Adipose tissue (tissue), 3 donors: Measurements from ENCODE around the gene ART1. TPM values are rescaled to one million over a fixed set of nuclear protein-coding genes. Genes with fewer than 3 reads are reported as not detected.
"Not testable (repeated sequence)": the region's sequence is repeated elsewhere in the genome, so short reads cannot be mapped to it uniquely, and the experiment has no call there.

Source experiments
- H3K27ac ChIP-seq: one replicate; pipeline ENCODE4 v1.5.1; 2013; ENCODE audit warnings: low read depth, low read length
- WGBS, 3 donors: extraction: QIAGEN DNeasy Blood & Tissue Kit; methylation state at CpG; one replicate each; pipeline ENCODE4 v1.1.7; 2013; 5-methylcytosine and 5-hydroxymethylcytosine counted together
- polyA plus RNA-seq, 3 donors: library from polyadenylated mRNA; stranded (reverse); fragments of 200-250 nt; gene quantifications; one replicate each; pipeline ENCODE4 v1.2.3, GENCODE V29; 2013
- donor health status: healthy with polysubstance abuse.
- donor health status: Bipolar disorder and iron deficiency.
- donor health status: healthy.

ART1 gene
- polyA plus RNA-seq, 3 donors = not detected

GRCh38 chr11:3626250-3626960 is 18.5 kb upstream of the ART1 start:
- WGBS, 3 donors = 50 to 81% (median 59%) methylated on average over 23 of the region's 23 CpGs

GRCh38 chr11:3627291-3627690 is 17.6 kb upstream of the ART1 start:
- 88 to 94% (median 93%) methylated on average over 1 of the region's 1 CpG for WGBS, 3 donors
- H3K27ac ChIP-seq = no peak overlapping the region

More at GRCh38 chr11:3626250-3626960, 18.5 kb upstream of the ART1 start:
- no peak overlapping the region for H3K27ac ChIP-seq

GRCh38 chr11:3631331-3631730 is 13.6 kb upstream of the ART1 start:
- H3K27ac ChIP-seq = no peak overlapping the region
- WGBS, 3 donors = 84 to 92% (median 90%) methylated on average over 4 of the region's 4 CpGs

- H3K27ac ChIP-seq = no peak overlapping the region
- 93% methylated on average over 5 of the region's 5 CpGs for WGBS, 3 donors
These were observed 12.8 kb upstream of the ART1 start for GRCh38 chr11:3632070-3632660.

- H3K27ac ChIP-seq = no peak overlapping the region
- WGBS, 3 donors = 93 to 96% (median 96%) methylated on average over 15 of the region's 15 CpGs
These were observed 9.1 kb upstream of the ART1 start for GRCh38 chr11:3635641-3636375.

- 69 to 86% (median 85%) methylated on average over 13 of the region's 13 CpGs for WGBS, 3 donors
These were observed 7.7 kb upstream of the ART1 start for GRCh38 chr11:3637201-3637600.

GRCh38 chr11:3638513-3638912 is 6.4 kb upstream of the ART1 start:
- WGBS, 3 donors = 72 to 93% (median 91%) methylated on average over 5 of the region's 5 CpGs
- H3K27ac ChIP-seq = no peak overlapping the region

More at GRCh38 chr11:3637201-3637600, 7.7 kb upstream of the ART1 start:
- no peak overlapping the region for H3K27ac ChIP-seq

- H3K27ac ChIP-seq = no peak overlapping the region
- 92 to 98% (median 94%) methylated on average over 14 of the region's 14 CpGs for WGBS, 3 donors
These were observed 5.1 kb upstream of the ART1 start for GRCh38 chr11:3639841-3640240.

- 62 to 67% (median 64%) methylated on average over 8 of the region's 8 CpGs for WGBS, 3 donors
- H3K27ac ChIP-seq = no peak overlapping the region
These were observed 3.7 kb upstream of the ART1 start for GRCh38 chr11:3641191-3641590.

- WGBS, 3 donors = 15 to 31% (median 23%) methylated on average over 12 to 21 of the region's 21 CpGs
- H3K27ac ChIP-seq = no peak within 1 kb of the TSS
These were observed 3.2 kb upstream of the ART1 start, which contains the start of gene ART5 for GRCh38 chr11:3641701-3642070. TSS of gene ART5 (minus strand) at chr11:3641992. CDS start at chr11:3641862, 130 bp downstream.

- WGBS, 3 donors = 1 to 2% (median 1%) methylated on average over 53 to 55 of the region's 55 CpGs
- no peak overlapping the region for H3K27ac ChIP-seq
These were observed 2.6 kb upstream of the ART1 start for GRCh38 chr11:3642071-3642951.

- H3K27ac ChIP-seq = not testable (repeated sequence)
- WGBS, 3 donors = 45 to 60% (median 55%) methylated on average over 11 of the region's 11 CpGs
These were observed 1.8 kb upstream of the ART1 start for GRCh38 chr11:3643102-3643546.

GRCh38 chr11:3645552-3645951 is 624 bp downstream of the ART1 start:
- no peak overlapping the region for H3K27ac ChIP-seq
- WGBS, 3 donors = 86 to 89% (median 89%) methylated on average over 7 of the region's 7 CpGs

- WGBS, 3 donors = 74 to 82% (median 76%) methylated on average over 13 of the region's 13 CpGs
- not testable (repeated sequence) for H3K27ac ChIP-seq
These were observed 3.9 kb downstream of the ART1 start for GRCh38 chr11:3648843-3649242.

- WGBS, 3 donors = 30 to 42% (median 40%) methylated on average over 9 of the region's 9 CpGs
- H3K27ac ChIP-seq = not testable (repeated sequence)
These were observed 4.4 kb downstream of the ART1 start for GRCh38 chr11:3649374-3649773.

GRCh38 chr11:3652514-3652913 is 7.6 kb downstream of the ART1 start:
- 83 to 91% (median 85%) methylated on average over 2 of the region's 3 CpGs for WGBS, 3 donors

GRCh38 chr11:3655547-3655946 is 10.6 kb downstream of the ART1 start:
- 82 to 87% (median 87%) methylated on average over 3 of the region's 3 CpGs for WGBS, 3 donors

More at GRCh38 chr11:3652514-3652913, 7.6 kb downstream of the ART1 start:
- not testable (repeated sequence) for H3K27ac ChIP-seq

GRCh38 chr11:3657331-3657730 is 12.4 kb downstream of the ART1 start:
- H3K27ac ChIP-seq = not testable (repeated sequence)
- WGBS, 3 donors = 76 to 82% (median 77%) methylated on average over 5 of the region's 5 CpGs

More at GRCh38 chr11:3655547-3655946, 10.6 kb downstream of the ART1 start:
- H3K27ac ChIP-seq = no peak overlapping the region
